ENCODE results near the gene HTRA3.

HTRA3 gene

DNA sequence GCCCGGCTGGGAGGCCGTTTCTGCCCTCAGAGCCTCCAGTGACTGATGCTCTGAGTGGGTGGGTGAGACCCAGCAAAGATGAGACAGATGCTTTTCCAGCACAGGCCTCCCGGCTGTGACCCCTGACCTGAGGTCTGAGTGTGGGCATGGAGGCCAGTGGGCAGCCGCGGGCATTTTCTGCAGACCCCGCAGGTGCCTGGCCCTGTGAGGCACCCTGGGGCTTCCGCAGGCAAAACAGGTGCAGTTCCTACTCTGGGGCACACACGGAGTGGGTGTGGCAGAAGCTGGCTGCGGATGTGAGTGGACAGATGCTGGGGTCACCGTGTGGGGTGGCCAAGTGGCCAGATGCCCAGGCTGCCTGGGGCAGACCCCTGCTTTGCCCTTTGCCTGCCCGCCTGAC is 14.8 kb downstream of the HTRA3 start:
- TF ChIP-seq, protein P1, sequence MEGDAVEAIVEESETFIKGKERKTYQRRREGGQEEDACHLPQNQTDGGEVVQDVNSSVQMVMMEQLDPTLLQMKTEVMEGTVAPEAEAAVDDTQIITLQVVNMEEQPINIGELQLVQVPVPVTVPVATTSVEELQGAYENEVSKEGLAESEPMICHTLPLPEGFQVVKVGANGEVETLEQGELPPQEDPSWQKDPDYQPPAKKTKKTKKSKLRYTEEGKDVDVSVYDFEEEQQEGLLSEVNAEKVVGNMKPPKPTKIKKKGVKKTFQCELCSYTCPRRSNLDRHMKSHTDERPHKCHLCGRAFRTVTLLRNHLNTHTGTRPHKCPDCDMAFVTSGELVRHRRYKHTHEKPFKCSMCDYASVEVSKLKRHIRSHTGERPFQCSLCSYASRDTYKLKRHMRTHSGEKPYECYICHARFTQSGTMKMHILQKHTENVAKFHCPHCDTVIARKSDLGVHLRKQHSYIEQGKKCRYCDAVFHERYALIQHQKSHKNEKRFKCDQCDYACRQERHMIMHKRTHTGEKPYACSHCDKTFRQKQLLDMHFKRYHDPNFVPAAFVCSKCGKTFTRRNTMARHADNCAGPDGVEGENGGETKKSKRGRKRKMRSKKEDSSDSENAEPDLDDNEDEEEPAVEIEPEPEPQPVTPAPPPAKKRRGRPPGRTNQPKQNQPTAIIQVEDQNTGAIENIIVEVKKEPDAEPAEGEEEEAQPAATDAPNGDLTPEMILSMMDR (conservative IDR thresholded peaks at IDR 0.05), result no peak
- no peak overlapping the region for H3K27ac ChIP-seq

DNA sequence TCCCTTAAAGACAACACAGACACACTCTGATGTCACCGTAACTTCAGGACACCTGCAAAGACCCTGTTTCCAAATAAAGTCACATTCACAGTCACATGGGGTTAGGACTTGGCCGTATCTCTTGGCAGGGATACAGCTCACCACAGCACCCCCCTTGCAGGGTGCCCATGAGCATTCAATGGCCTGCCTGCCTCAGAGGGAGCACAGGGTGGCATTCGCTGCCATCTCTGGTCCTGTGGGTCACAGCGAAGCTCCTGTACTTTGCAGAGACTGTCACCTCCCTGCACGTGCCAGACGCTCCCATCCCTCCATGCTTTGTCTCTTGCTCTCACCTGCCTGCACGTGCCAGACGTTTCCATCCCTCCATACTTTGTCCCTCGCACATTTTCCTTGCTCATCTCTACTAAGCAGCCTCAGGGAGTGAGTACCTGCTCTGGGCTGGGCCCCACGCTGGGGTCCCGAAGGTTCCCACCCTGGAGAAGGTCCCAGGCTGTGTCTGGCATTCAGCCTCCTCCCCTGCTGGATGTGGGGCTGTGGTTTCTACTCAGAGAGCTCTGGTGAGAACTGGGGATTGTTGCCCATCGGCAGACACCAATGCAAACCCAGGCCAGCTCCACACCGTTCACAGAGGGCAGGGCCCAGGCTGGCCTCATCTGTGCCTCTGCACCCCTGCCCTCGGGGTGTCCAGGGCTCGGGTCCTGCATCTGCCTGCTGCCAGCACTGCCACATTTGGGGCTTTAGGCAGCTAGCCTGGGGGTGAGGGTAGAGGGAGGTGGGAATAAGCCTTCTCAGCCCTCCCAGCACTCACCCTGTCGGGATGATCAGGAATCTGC is 15.8 kb downstream of the HTRA3 start:
- TF ChIP-seq, protein P1 (conservative IDR thresholded peaks at IDR 0.05), result no peak

DNA sequence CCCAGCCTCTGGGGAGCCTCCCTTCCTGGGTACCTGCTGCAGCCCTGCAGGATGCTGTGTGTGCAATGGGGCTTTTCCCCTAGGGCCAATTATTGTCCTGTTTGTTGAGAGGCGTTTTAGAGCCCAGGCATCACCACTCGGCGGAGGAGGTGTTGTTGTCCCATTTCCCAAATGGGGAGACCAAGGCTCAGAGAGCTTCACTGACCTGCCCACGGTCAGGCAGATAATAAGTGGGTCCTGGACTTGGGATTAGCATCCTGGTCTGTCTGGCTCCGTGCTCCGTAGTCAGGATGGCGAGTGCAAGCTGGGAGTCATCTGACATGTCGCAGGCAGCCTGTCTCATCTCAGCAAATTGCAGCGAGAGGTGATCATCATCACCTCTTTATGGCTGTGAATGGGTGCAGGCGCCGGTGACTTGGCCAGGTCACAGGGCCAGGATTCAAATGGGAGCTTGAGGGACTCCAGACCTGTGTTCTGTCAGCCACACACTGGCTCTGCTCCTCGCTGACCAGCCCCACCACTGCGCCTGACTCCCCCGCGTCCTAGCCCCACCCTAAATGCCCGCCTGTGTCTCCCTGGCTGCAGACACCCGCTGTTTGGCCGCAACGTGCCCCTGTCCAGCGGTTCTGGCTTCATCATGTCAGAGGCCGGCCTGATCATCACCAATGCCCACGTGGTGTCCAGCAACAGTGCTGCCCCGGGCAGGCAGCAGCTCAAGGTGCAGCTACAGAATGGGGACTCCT is 16.6 kb downstream of the HTRA3 start:
- TF ChIP-seq, protein P1 (conservative IDR thresholded peaks at IDR 0.05), result no peak
- H3K27ac ChIP-seq, result no peak overlapping the region

More for the DNA sequence above, 15.8 kb downstream of the HTRA3 start:
- H3K27ac ChIP-seq, result no peak overlapping the region

DNA sequence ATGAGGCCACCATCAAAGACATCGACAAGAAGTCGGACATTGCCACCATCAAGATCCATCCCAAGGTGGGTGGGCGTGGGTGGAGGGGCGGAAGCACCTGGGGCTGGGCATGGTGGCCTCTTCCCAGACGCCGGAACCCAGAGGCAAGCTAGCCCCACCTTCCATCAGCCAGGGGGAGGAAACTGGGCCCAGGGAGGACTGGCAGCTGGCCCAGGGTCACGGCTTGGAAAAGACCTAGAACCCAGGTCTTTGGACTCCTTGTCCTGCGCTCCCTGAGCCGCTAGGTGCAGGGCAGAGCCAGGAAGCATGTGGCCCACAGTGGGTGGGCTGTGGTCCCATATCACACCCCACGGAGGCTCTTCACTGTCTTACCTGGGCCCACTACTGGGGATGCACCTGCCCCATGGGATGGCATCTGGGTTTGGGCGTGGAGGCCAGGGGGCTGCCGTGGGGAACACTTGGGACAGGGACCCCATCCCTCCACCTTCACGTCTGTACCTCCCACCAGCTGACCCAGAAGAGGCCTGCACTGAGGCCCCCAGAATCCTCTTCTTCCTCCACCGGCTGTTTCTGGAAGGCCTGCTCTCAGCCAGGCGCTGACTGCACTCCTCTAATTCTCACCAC is 17.3 kb downstream of the HTRA3 start:
- no peak overlapping the region for H3K27ac ChIP-seq
- TF ChIP-seq, protein P1 (conservative IDR thresholded peaks at IDR 0.05), result no peak

DNA sequence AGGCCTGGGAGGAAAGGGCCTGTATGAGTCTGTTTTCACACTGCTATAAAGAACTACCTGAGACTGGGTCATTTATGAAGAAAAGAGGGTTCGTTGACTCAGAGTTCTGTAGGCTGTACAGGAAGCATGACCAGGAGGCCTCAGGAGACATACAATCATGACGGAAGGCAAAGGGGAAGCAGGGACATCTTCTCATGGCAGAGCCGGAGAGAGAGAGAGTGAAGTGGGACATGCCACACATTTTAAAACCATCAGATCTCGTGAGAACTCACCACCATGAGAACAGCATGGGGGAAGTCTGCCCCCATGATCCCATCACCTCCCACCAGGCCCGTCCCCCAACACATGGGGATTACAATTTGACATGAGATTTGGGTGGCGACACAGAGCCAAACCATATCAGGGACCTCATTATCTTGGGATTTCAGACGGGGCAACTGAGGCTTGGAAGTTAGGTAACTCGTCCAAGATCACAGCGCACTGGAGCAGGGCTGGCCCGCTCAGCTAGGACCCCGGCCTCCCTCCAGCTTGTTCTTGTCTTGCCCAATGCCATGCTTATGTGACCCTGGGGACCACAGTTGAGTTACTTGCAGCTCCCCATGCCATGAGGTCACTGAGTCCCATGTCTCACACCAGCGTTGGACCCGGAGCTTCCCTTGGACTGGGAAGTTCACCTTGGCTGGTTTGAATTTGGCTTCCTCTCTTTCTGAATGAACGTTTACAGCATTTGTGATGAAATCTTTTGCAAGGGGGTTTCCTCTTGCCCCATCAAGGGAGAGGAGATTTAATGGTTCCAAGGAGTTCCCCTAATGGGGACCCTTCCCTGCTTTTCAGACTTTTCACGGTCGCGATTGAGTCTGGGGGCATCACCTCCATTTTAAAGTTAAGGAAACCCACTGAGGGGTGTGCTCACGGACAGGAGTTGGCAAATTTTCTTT is 18.1 kb downstream of the HTRA3 start:
- TF ChIP-seq, protein P1 (conservative IDR thresholded peaks at IDR 0.05), result no peak
- H3K27ac ChIP-seq, result no peak overlapping the region

DNA sequence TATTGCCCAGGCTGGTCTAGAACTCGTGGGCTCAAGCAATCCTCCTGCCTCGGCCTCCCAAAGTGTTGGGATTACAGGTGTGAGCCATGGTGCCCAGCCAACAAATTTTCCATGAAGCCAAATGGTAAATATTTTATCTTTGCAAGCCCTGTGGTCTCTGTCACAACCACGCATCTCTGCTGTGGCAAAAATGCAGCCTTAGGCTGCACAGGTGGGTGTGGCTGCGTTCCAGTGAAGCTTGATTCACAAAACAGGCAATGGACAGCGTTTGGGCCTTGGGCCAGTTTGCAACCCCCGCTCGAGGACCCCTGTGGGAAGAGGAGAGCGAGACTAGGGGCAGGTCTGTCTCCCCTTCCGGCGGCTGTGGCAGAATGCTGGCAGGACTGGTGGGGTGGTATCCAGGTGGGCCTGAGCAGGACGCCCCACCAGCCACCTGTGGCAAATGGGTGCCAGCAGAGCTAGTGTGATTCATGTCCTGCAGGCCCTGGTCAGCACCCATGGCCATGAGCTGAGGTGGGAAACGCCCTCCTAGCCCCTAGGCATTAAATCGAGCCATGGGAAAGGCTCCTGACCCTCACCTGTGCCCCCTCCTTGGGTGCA is 19.7 kb downstream of the HTRA3 start:
- TF ChIP-seq, protein P1 (conservative IDR thresholded peaks at IDR 0.05), result no peak
- H3K27ac ChIP-seq, result no peak overlapping the region

Measured in VCaP (cell line).